NCI-H1092 (cell line): ENCODE measurements around the gene HHIPL2.

Source experiments
- DNase-seq: peaks from one replicate; lab custom pipeline; 2025; lab: John Stamatoyannopoulos, UW

HHIPL2 gene

GRCh38 chr1:222547944-222548671, at the start of gene HHIPL2:
TSS of gene HHIPL2 (minus strand) at chr1:222548104. CDS start at chr1:222548044, 60 bp downstream.
- no peak for DNase-seq

- no peak for DNase-seq
Measured at GRCh38 chr1:222596696-222597095, 48.8 kb upstream of the HHIPL2 start.

GRCh38 chr1:222594789-222595188, 46.9 kb upstream of the HHIPL2 start:
- no peak for DNase-seq

GRCh38 chr1:222592171-222592570, 44.3 kb upstream of the HHIPL2 start:
- no peak for DNase-seq

- DNase-seq = peak; percentile 80
Measured at GRCh38 chr1:222589462-222590302, 41.8 kb upstream of the HHIPL2 start, which contains the start of gene TAF1A. TSS of gene TAF1A (minus strand) at chr1:222589933.

- DNase-seq = no peak
Measured at GRCh38 chr1:222588135-222588534, 40.2 kb upstream of the HHIPL2 start.

GRCh38 chr1:222586842-222587241, 38.9 kb upstream of the HHIPL2 start:
- DNase-seq = no peak

- no peak for DNase-seq
Measured at GRCh38 chr1:222583079-222583478, 35.2 kb upstream of the HHIPL2 start.

- no peak for DNase-seq
Measured at GRCh38 chr1:222582099-222582774, 34.3 kb upstream of the HHIPL2 start.

- no peak for DNase-seq
Measured at GRCh38 chr1:222579316-222579715, 31.4 kb upstream of the HHIPL2 start.

GRCh38 chr1:222570837-222571236, 22.9 kb upstream of the HHIPL2 start:
- DNase-seq = no peak

GRCh38 chr1:222561656-222562055, 13.8 kb upstream of the HHIPL2 start:
- no peak for DNase-seq

- no peak for DNase-seq
Measured at GRCh38 chr1:222557574-222557973, 9.7 kb upstream of the HHIPL2 start.

GRCh38 chr1:222557148-222557547, 9.2 kb upstream of the HHIPL2 start:
- DNase-seq = no peak

- no peak for DNase-seq
Measured at GRCh38 chr1:222555992-222556615, 8.2 kb upstream of the HHIPL2 start.

GRCh38 chr1:222554177-222554576, 6.3 kb upstream of the HHIPL2 start:
- no peak for DNase-seq

GRCh38 chr1:222552882-222553281, 5.0 kb upstream of the HHIPL2 start:
- DNase-seq = no peak

GRCh38 chr1:222547260-222547614, 667 bp downstream of the HHIPL2 start:
- DNase-seq = no peak

GRCh38 chr1:222546548-222547259, 1.2 kb downstream of the HHIPL2 start:
- peak; percentile 15 for DNase-seq

GRCh38 chr1:222546091-222546490, 1.8 kb downstream of the HHIPL2 start:
- no peak for DNase-seq

- no peak for DNase-seq
Measured at GRCh38 chr1:222543817-222544216, 4.1 kb downstream of the HHIPL2 start.

GRCh38 chr1:222540598-222540995, 7.3 kb downstream of the HHIPL2 start:
- DNase-seq = no peak
